Neural progenitor cell (in vitro differentiated cells): ENCODE data around the gene IL31RA. TPM values are rescaled to one million over a fixed set of nuclear protein-coding genes. Genes with fewer than 3 reads are reported as not detected.

Source experiments
- DNase-seq: peaks from one replicate; pipeline ENCODE4 v3.0.0-alpha.2; 2016; ENCODE audit warnings: low spot score
- H2AFZ ChIP-seq: fragments of 200-600 bp; sonication (generic); replicated peaks from 2 replicates; pipeline ENCODE4 v1.6.1; 2016; ENCODE audit warnings: antibody characterized with exemption
- H3F3A ChIP-seq: fragments of 200-600 bp; sonication (generic); 2 replicates; pipeline ENCODE4 v1.6.1; 2016; ENCODE audit warnings: antibody characterized with exemption, low read depth
- H3K27ac ChIP-seq: fragments of 200-600 bp; sonication (generic); 2 replicates; pipeline ENCODE4 v1.5.1; 2016; ENCODE audit warnings: mild to moderate bottlenecking
- H3K27me3 ChIP-seq: fragments of 200-600 bp; sonication (generic); 2 replicates; pipeline ENCODE4 v1.6.1; 2016; ENCODE audit warnings: mild to moderate bottlenecking, moderate library complexity
- H3K36me3 ChIP-seq: fragments of 200-600 bp; sonication (generic); 2 replicates; pipeline ENCODE4 v1.5.1; 2016
- H3K4me1 ChIP-seq: fragments of 200-600 bp; sonication (generic); 2 replicates; pipeline ENCODE4 v1.6.1; 2016; ENCODE audit warnings: mixed run types
- H3K4me2 ChIP-seq: fragments of 200-600 bp; sonication (generic); 2 replicates; pipeline ENCODE4 v1.6.1; 2016
- H3K4me3 ChIP-seq: fragments of 200-600 bp; sonication (generic); 2 replicates; pipeline ENCODE4 v1.5.1; 2016
- H3K79me2 ChIP-seq: fragments of 200-600 bp; sonication (generic); 2 replicates; pipeline ENCODE4 v1.6.1; 2016; ENCODE audit warnings: low read depth
- H3K9ac ChIP-seq: fragments of 200-600 bp; sonication (generic); 2 replicates; pipeline ENCODE4 v1.6.1; 2016
- H3K9me3 ChIP-seq: fragments of 200-600 bp; sonication (generic); 2 replicates; pipeline ENCODE4 v1.5.1; 2016; ENCODE audit warnings: low read depth
- H4K20me1 ChIP-seq: fragments of 200-600 bp; sonication (generic); 2 replicates; pipeline ENCODE4 v1.6.1; 2016; ENCODE audit warnings: low read depth
- H3K27ac Mint-ChIP-seq: 3 replicates; pipeline ENCODE4 v1.8.0; 2021; ENCODE audit warnings: mixed read lengths
- H3K27me3 Mint-ChIP-seq: 2 replicates; pipeline ENCODE4 v1.8.0; 2022; ENCODE audit warnings: low read depth, mild to moderate bottlenecking, inconsistent platforms, moderate library complexity, mixed read lengths; ENCODE audit not compliant: insufficient read depth
- H3K36me3 Mint-ChIP-seq: 3 replicates; pipeline ENCODE4 v1.8.0; 2021; ENCODE audit warnings: mixed read lengths
- H3K4me1 Mint-ChIP-seq: 3 replicates; pipeline ENCODE4 v1.8.0; 2021; ENCODE audit warnings: mixed read lengths
- H3K4me3 Mint-ChIP-seq: 3 replicates; pipeline ENCODE4 v1.8.0; 2021; ENCODE audit warnings: mild to moderate bottlenecking, moderate library complexity, mixed read lengths
- H3K9me3 Mint-ChIP-seq: 3 replicates; pipeline ENCODE4 v1.8.0; 2020; ENCODE audit warnings: mixed read lengths
- CTCF ChIP-seq: fragments of 200-600 bp; sonication (generic); IDR thresholded peaks from 2 replicates; pipeline ENCODE4 v1.5.1; 2017; ENCODE audit warnings: antibody characterized with exemption, mild to moderate bottlenecking
- EZH2 ChIP-seq: fragments of 200-600 bp; sonication (generic); IDR thresholded peaks from 2 replicates; pipeline ENCODE4 v1.6.1; 2017; ENCODE audit warnings: antibody characterized with exemption, mild to moderate bottlenecking, moderate library complexity
- EZH2phosphoT487 ChIP-seq: fragments of 200-600 bp; sonication (generic); IDR thresholded peaks from 2 replicates; pipeline ENCODE4 v1.6.1; 2017; ENCODE audit warnings: antibody characterized with exemption
- total RNA-seq: library from RNA; depleted of rRNA; stranded (reverse); fragments of >200 nt; gene quantifications from 2 replicates; pipeline ENCODE4 v1.2.3, GENCODE V29; 2015; ENCODE audit warnings: low replicate concordance

Gene IL31RA
- total RNA-seq, 1 donor from 2014 or later = not detected

- H3K9me3 Mint-ChIP-seq = no peaks in the 10 kb centered on the region
- H3K27ac Mint-ChIP-seq = no peak overlapping the region
- H3K27ac ChIP-seq = no peak overlapping the region
- H3K4me3 ChIP-seq = no peak overlapping the region
- H3K36me3 ChIP-seq = no peaks in the 10 kb centered on the region
- H3K9ac ChIP-seq = no peak overlapping the region
- no peaks in the 10 kb centered on the region for H3K79me2 ChIP-seq
- DNase-seq = no peak
- peaks cover 9% of the 10 kb centered on the region for H3K4me1 Mint-ChIP-seq
- TF ChIP-seq EZH2phosphoT487 (no peak), EZH2 (no peak), CTCF (no peak)
- no peaks in the 10 kb centered on the region for H3K36me3 Mint-ChIP-seq
- no peaks in the 10 kb centered on the region for H3F3A ChIP-seq
- no peak overlapping the region for H2AFZ ChIP-seq
- H3K4me1 ChIP-seq = no peaks in the 10 kb centered on the region
- H3K4me2 ChIP-seq = no peak overlapping the region
- H3K27me3 ChIP-seq = no peaks in the 10 kb centered on the region
- no peaks in the 10 kb centered on the region for H4K20me1 ChIP-seq
- no peak overlapping the region for H3K4me3 Mint-ChIP-seq
- H3K9me3 ChIP-seq = no peaks in the 10 kb centered on the region
- H3K27me3 Mint-ChIP-seq = peaks cover 7% of the 10 kb centered on the region
Measured at GRCh38 chr5:55916986-55917385, 65.8 kb downstream of the IL31RA start.

- Histone ChIP-seq H3K4me2 (no peak overlapping the region), H3K79me2 (no peaks in the 10 kb centered on the region), H3F3A (no peaks in the 10 kb centered on the region), H3K4me3 (no peak overlapping the region), H3K4me1 (no peaks in the 10 kb centered on the region), H4K20me1 (no peaks in the 10 kb centered on the region), H3K27me3 (no peaks in the 10 kb centered on the region), H3K9me3 (no peaks in the 10 kb centered on the region), H3K27ac (no peak overlapping the region), H3K36me3 (no peaks in the 10 kb centered on the region), H2AFZ (no peak overlapping the region), H3K9ac (no peak overlapping the region)
- Mint-ChIP-seq H3K9me3 (no peaks in the 10 kb centered on the region), H3K4me1 (peaks cover 11% of the 10 kb centered on the region), H3K27me3 (peaks cover 7% of the 10 kb centered on the region), H3K4me3 (no peak overlapping the region), H3K27ac (no peak overlapping the region), H3K36me3 (no peaks in the 10 kb centered on the region)
- no peak for DNase-seq
- TF ChIP-seq CTCF (no peak), EZH2phosphoT487 (no peak), EZH2 (no peak)
Measured at GRCh38 chr5:55917402-55918086, 66.4 kb downstream of the IL31RA start.

GRCh38 chr5:55918087-55919035 is 67.2 kb downstream of the IL31RA start:
- TF ChIP-seq EZH2phosphoT487 (no peak), EZH2 (no peak), CTCF (no peak)
- no peak overlapping the region for H3K27ac ChIP-seq
- no peaks in the 10 kb centered on the region for H4K20me1 ChIP-seq
- H3K4me2 ChIP-seq = no peak overlapping the region
- no peaks in the 10 kb centered on the region for H3K36me3 ChIP-seq
- no peak overlapping the region for H3K4me3 Mint-ChIP-seq
- no peaks in the 10 kb centered on the region for H3K9me3 Mint-ChIP-seq
- no peaks in the 10 kb centered on the region for H3K36me3 Mint-ChIP-seq
- H3K4me3 ChIP-seq = no peak overlapping the region
- H3F3A ChIP-seq = no peaks in the 10 kb centered on the region
- H3K9me3 ChIP-seq = no peaks in the 10 kb centered on the region
- no peak overlapping the region for H3K27ac Mint-ChIP-seq
- H3K27me3 ChIP-seq = no peaks in the 10 kb centered on the region
- peaks cover 8% of the 10 kb centered on the region for H3K27me3 Mint-ChIP-seq
- H3K9ac ChIP-seq = no peak overlapping the region
- no peaks in the 10 kb centered on the region for H3K79me2 ChIP-seq
- no peak for DNase-seq
- no peaks in the 10 kb centered on the region for H3K4me1 ChIP-seq
- peaks cover 14% of the 10 kb centered on the region for H3K4me1 Mint-ChIP-seq
- no peak overlapping the region for H2AFZ ChIP-seq
